ENCODE results near the gene PEX14. TPM values are rescaled to one million over a fixed set of nuclear protein-coding genes. Genes with fewer than 3 reads are reported as not detected.

The PEX14 gene
- total RNA-seq, 1 donor from 2014 or later = 17.8 TPM

DNA sequence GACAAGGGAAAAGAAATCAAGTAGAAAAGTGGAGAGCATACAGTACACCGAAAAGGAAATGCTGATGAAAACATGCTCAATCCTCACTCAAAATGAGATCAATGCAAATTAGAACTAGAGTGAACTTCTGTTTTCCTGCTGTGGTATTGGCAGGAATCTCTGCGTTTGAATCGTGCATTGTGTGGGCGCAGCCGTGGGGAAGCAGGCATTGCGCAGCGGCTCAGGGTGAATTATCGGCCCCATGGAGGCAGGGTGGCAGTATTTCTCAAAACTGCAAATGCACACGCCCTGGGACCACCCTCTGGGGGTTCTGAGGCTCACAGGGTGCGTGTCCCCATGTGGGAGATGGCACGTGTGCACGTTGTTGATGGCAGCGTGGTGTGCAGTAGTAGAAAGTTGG lies 140.6 kb downstream of the PEX14 start:
- Mint-ChIP-seq H3K27ac (no peak overlapping the region), H3K27me3 (no peaks in the 10 kb centered on the region), H3K4me1 (peaks cover 8% of the 10 kb centered on the region), H3K4me3 (no peak overlapping the region), H3K9me3 (no peaks in the 10 kb centered on the region), H3K36me3 (ENCODE audit: low read depth) (peaks cover 18% of the 10 kb centered on the region)
- ChIA-PET POLR2A (interaction anchor here (0.6 kb wide), 1 partner anchor 78 kb away, joined by 3 read pairs; no protein-coding TSS in a partner anchor), CTCF (no interaction called here)
- TF ChIP-seq, protein P1, sequence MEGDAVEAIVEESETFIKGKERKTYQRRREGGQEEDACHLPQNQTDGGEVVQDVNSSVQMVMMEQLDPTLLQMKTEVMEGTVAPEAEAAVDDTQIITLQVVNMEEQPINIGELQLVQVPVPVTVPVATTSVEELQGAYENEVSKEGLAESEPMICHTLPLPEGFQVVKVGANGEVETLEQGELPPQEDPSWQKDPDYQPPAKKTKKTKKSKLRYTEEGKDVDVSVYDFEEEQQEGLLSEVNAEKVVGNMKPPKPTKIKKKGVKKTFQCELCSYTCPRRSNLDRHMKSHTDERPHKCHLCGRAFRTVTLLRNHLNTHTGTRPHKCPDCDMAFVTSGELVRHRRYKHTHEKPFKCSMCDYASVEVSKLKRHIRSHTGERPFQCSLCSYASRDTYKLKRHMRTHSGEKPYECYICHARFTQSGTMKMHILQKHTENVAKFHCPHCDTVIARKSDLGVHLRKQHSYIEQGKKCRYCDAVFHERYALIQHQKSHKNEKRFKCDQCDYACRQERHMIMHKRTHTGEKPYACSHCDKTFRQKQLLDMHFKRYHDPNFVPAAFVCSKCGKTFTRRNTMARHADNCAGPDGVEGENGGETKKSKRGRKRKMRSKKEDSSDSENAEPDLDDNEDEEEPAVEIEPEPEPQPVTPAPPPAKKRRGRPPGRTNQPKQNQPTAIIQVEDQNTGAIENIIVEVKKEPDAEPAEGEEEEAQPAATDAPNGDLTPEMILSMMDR (IDR thresholded peaks at IDR 0.05) = no peak
- ATAC-seq (ENCODE audit: low read depth) = no peak
- intact Hi-C loops (cut with micrococcal nuclease) = no loop called here
- no peak for DNase-seq

GRCh38 chr1:10615932-10616671 lies 141.4 kb downstream of the PEX14 start:
- TF ChIP-seq, protein P1 (IDR thresholded peaks at IDR 0.05) = no peak
- H3K9me3 Mint-ChIP-seq = no peaks in the 10 kb centered on the region
- no peak overlapping the region for H3K27ac Mint-ChIP-seq
- CTCF ChIA-PET = no interaction called here
- POLR2A ChIA-PET = no interaction called here
- H3K27me3 Mint-ChIP-seq = no peaks in the 10 kb centered on the region
- H3K4me3 Mint-ChIP-seq = no peak overlapping the region
- DNase-seq = no peak
- peaks cover 18% of the 10 kb centered on the region for H3K36me3 Mint-ChIP-seq (ENCODE audit: low read depth)
- no peak for ATAC-seq (ENCODE audit: low read depth)
- intact Hi-C loops (cut with micrococcal nuclease) = no loop called here
- peaks cover 8% of the 10 kb centered on the region for H3K4me1 Mint-ChIP-seq

GRCh38 chr1:10616696-10617095 lies 141.9 kb downstream of the PEX14 start:
- H3K4me3 Mint-ChIP-seq = no peak overlapping the region
- DNase-seq (no peak), ATAC-seq (ENCODE audit: low read depth) (no peak)
- CTCF ChIA-PET = no interaction called here
- intact Hi-C loops (cut with micrococcal nuclease) = no loop called here
- TF ChIP-seq, protein P1 (IDR thresholded peaks at IDR 0.05) = no peak
- H3K27ac Mint-ChIP-seq = no peak overlapping the region
- H3K4me1 Mint-ChIP-seq = peaks cover 8% of the 10 kb centered on the region
- H3K9me3 Mint-ChIP-seq = no peaks in the 10 kb centered on the region
- peaks cover 21% of the 10 kb centered on the region for H3K36me3 Mint-ChIP-seq (ENCODE audit: low read depth)
- POLR2A ChIA-PET = no interaction called here
- H3K27me3 Mint-ChIP-seq = no peaks in the 10 kb centered on the region

DNA sequence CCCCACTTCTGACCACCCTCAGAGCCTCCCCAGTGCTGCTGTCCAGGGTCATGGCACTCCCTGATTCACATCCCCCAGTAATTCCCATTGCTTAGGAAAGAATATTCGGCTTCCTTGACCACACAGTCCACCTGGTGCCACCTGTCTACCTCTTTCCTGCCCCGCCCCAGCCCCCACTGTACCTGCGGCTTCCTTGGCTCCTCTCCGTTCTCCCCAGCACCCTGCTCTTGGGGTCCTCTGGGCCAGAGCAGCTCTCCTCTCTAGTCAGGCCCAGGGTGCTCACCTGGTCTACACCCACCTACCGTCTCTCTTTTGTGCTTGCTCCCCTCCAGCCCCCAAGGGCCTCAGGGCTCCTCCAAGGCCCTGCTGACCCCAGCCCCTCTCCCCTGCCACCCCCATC lies 142.6 kb downstream of the PEX14 start:
- ATAC-seq (ENCODE audit: low read depth) = no peak
- no peaks in the 10 kb centered on the region for H3K9me3 Mint-ChIP-seq
- CTCF ChIA-PET = no interaction called here
- no peak for DNase-seq
- intact Hi-C loops (cut with micrococcal nuclease) = no loop called here
- H3K27me3 Mint-ChIP-seq = no peaks in the 10 kb centered on the region
- TF ChIP-seq, protein P1 (IDR thresholded peaks at IDR 0.05) = no peak
- peaks cover 26% of the 10 kb centered on the region for H3K36me3 Mint-ChIP-seq (ENCODE audit: low read depth)
- no peak overlapping the region for H3K27ac Mint-ChIP-seq
- H3K4me3 Mint-ChIP-seq = no peak overlapping the region
- POLR2A ChIA-PET = no interaction called here
- H3K4me1 Mint-ChIP-seq = peaks cover 8% of the 10 kb centered on the region

DNA sequence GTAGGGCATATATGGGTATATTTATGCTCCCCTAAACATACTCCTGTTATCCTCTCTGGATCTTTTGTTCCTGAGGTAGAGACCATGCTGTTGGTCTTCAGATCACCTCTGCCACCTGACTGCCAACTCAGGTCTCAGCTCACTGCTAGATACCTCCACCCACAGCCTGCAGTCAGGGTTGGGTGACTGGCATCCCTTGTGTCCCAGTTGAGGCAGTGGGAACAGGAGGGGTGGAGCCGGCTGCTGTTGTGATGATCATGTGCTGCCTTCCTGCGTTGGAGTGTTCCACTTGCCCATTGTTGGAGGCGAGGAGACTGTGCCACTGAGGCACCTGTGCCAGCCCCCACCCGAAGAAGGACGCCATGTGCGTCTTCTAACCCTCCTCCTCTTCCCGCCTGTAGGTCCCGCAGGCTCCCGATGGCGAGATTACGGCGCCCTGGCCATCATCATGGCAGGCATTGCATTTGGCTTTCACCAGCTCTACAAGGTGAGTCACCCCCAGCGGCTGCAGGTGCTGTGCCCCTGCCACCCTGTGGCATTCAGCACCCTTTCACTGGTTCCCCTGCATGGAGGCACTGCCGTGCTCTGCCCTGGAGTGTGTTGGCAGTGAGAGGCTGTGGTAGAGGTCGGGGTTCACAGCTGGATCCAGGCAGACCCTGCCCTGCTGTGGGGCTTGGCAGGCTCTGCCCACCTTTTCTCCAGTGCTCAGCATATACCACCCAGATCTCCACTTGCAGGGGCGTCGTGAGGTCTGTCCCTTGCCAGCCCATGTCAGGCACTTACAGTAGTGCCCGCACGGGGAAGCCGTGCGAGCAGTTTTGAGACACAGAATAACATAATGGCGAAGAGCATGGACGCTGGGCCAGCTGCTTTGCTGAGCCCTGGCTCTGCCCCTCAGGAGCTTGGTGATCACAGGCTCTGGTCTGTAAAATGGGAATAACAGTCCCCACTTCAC lies 143.5 kb downstream of the PEX14 start:
- Mint-ChIP-seq H3K4me1 (peaks cover 8% of the 10 kb centered on the region), H3K36me3 (ENCODE audit: low read depth) (peaks cover 32% of the 10 kb centered on the region), H3K27me3 (no peaks in the 10 kb centered on the region), H3K4me3 (no peak overlapping the region), H3K9me3 (no peaks in the 10 kb centered on the region), H3K27ac (no peak overlapping the region)
- ATAC-seq (ENCODE audit: low read depth) (no peak), DNase-seq (no peak)
- TF ChIP-seq, protein P1 (IDR thresholded peaks at IDR 0.05) = no peak
- intact Hi-C loops (cut with micrococcal nuclease) = no loop called here
- CTCF ChIA-PET = no interaction called here
- POLR2A ChIA-PET = no interaction called here
